Measurements from ENCODE around the gene PUSL1. TPM values are rescaled to one million over a fixed set of nuclear protein-coding genes. Genes with fewer than 3 reads are reported as not detected.

The PUSL1 gene
- total and polyA plus RNA-seq, 2 of the 4 experiments (the other 2 are of a cell fraction), result 10.9 to 33.0 TPM

DNA sequence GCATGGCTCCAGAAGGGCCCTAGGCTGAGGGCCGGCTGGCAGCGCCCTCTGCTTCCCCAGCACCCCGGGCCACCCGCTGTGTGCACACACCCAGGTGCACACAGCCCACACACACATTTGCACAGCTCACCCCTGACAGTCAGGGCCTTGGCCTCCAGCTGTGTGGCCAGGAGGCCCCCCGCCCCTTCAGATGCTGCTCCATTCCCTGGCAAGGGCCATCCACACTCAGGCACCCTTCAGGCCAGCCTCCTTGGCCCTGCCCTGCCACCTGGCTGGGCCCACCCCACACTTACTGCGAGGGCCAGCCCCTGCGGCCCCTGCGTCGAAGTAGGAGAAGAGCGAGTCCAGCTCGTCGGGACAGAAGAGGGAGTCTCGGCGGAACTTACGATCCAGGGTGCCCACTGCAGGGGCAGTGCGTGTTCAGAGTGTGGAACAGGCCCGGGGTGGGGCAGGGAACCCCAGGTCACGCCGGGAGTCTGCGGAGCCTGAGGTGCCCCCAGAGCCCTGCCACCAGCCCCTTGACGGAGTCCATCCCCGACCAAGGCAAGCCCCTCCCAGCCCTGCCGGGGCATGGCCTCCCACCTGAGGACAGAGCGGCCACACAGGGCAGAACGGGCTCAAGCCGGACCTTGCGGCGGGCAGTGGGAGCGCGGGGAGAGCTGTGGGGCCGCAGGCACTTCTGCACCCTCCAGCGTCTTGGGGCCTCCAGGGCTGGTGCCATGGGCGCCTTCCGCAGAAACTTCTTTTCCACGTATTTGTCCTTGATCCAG, 13.1 kb upstream of the PUSL1 start:
- intact Hi-C loops (cut with micrococcal nuclease), result no loop called here

More for the DNA sequence above, 13.1 kb upstream of the PUSL1 start:
- H2AK5ac ChIP-seq (ENCODE audit: low read depth, low read length), result no peak overlapping the region
- H3K9ac ChIP-seq (ENCODE audit: low read depth, low read length), result no peak overlapping the region
- POLR2A ChIA-PET (ENCODE audit: unreplicated experiment), result no interaction called here
- H4K20me1 ChIP-seq (ENCODE audit: insufficient read depth, low read length), result peaks cover 30% of the 10 kb centered on the region
- no peak for DNase-seq
- H3K14ac ChIP-seq (replicated peaks; ENCODE audit: low read depth, low read length), result no peak overlapping the region
- no peak overlapping the region for H2AFZ ChIP-seq (replicated peaks; ENCODE audit: low read length, poor library complexity)
- no peaks in the 10 kb centered on the region; the same call in 1 of the 2 replicates for H3K4me1 ChIP-seq (ENCODE audit: control insufficient read depth, insufficient read depth, low read length)
- H3K23ac ChIP-seq (ENCODE audit: low read depth, low read length), result no peak overlapping the region
- no peak overlapping the region for H3K27ac ChIP-seq (ENCODE audit: insufficient read depth, low read length)
- no peaks in the 10 kb centered on the region for H3K9me3 ChIP-seq (ENCODE audit: control insufficient read depth, insufficient read depth, low read length)
- in situ Hi-C loops (cut with MboI; ENCODE audit: low sequenced_read_pairs), result no loop called here
- CTCF ChIA-PET, result no interaction called here
- no peak overlapping the region for H3K18ac ChIP-seq (ENCODE audit: low read depth, low read length)
- no peak overlapping the region for H4K8ac ChIP-seq (ENCODE audit: low read depth in 2 of 2, low read length in 2 of 2)
- dilution Hi-C loops (cut with HindIII; ENCODE audit: low sequenced_read_pairs, unreplicated experiment), result no loop called here
- H3K4ac ChIP-seq (ENCODE audit: low read depth, low read length), result no peak overlapping the region
- no peak overlapping the region for H4K91ac ChIP-seq (ENCODE audit: insufficient read depth, low read depth, low read length)
- H2BK120ac ChIP-seq (ENCODE audit: low read depth, low read length), result no peak overlapping the region
- H2BK15ac ChIP-seq (ENCODE audit: low read depth, low read length), result no peak overlapping the region
- WGBS, 2 experiments (ENCODE audit: extremely low coverage in 2 of 2, insufficient read length in 1 of 2), result 96% methylated on average over 11 of the region's 35 CpGs; no CpG with 5 or more reads in 1 of the 2 experiments
- peaks cover 41% of the 10 kb centered on the region for H3K36me3 ChIP-seq (ENCODE audit: control insufficient read depth, insufficient read depth, low read length)
- no peak overlapping the region for H3K4me2 ChIP-seq (ENCODE audit: low read depth, low read length)
- no peak overlapping the region for H2AK9ac ChIP-seq (replicated peaks; ENCODE audit: low read depth, low read length, poor library complexity)
- H3K9me1 ChIP-seq (ENCODE audit: insufficient read depth, low read length), result no peaks in the 10 kb centered on the region
- no peak overlapping the region for H3K56ac ChIP-seq (ENCODE audit: extremely low read depth, insufficient read depth, low read length)
- no peaks in the 10 kb centered on the region; a peak in 1 of 4 replicates for H3K79me1 ChIP-seq (ENCODE audit: low read depth in 1 of 2, low read length in 2 of 2)
- no peak for ATAC-seq (ENCODE audit: low read depth)
- H2BK5ac ChIP-seq (ENCODE audit: low read depth, low read length, poor library complexity, severe bottlenecking), result no peak overlapping the region
- no peak overlapping the region for H3K4me3 ChIP-seq (ENCODE audit: insufficient read depth, low read depth, low read length)
- H3K27me3 ChIP-seq (ENCODE audit: control insufficient read depth, insufficient read depth, low read length), result no peaks in the 10 kb centered on the region
- H2BK20ac ChIP-seq (ENCODE audit: low read depth, low read length), result no peak overlapping the region
- no TSS peak for BruUV-seq (replicated peaks)
- H4K5ac ChIP-seq (ENCODE audit: low read depth, low read length), result no peak overlapping the region
- no peak for TF ChIP-seq POLR2A (IDR thresholded peaks at IDR 0.05; ENCODE audit: low read depth, low read length)
- no peak for TF ChIP-seq MAFK (IDR thresholded peaks at IDR 0.05; ENCODE audit: low read depth, low read length)
- no peak for TF ChIP-seq RCOR1 (IDR thresholded peaks at IDR 0.05; ENCODE audit: insufficient replicate concordance, low read length)
- TF ChIP-seq USF2 (IDR thresholded peaks at IDR 0.05; ENCODE audit: low read depth, low read length), result no peak
- no peak for TF ChIP-seq CTCF (conservative IDR thresholded peaks at IDR 0.05; ENCODE audit: low read depth, low read length)
- no peak for TF ChIP-seq CEBPB (IDR thresholded peaks at IDR 0.05; ENCODE audit: low read depth, low read length)
- no peak for TF ChIP-seq CHD1 (IDR thresholded peaks at IDR 0.05; ENCODE audit: low read depth, low read length)
- TF ChIP-seq ELK1 (IDR thresholded peaks at IDR 0.05; ENCODE audit: borderline replicate concordance, low read depth, low read length), result no peak
- no peak for TF ChIP-seq RAD21 (IDR thresholded peaks at IDR 0.05; ENCODE audit: low read length)
- TF ChIP-seq BHLHE40 (IDR thresholded peaks at IDR 0.05; ENCODE audit: low read depth, low read length), result no peak
- no peak for TF ChIP-seq SMC3 (IDR thresholded peaks at IDR 0.05; ENCODE audit: low read depth, low read length)
- TF ChIP-seq MXI1 (IDR thresholded peaks at IDR 0.05; ENCODE audit: borderline replicate concordance, low read depth, low read length), result no peak
- no peak for TF ChIP-seq RFX5 (IDR thresholded peaks at IDR 0.05; ENCODE audit: low read depth, low read length)
- TF ChIP-seq MAZ (IDR thresholded peaks at IDR 0.05; ENCODE audit: borderline replicate concordance, low read depth, low read length), result no peak
- TF ChIP-seq NFE2L2 (IDR thresholded peaks at IDR 0.05; ENCODE audit: low read depth, low read length), result no peak
- TF ChIP-seq FOS (IDR thresholded peaks at IDR 0.05; ENCODE audit: low read depth, low read length), result no peak
